ENCODE measurements around the gene FAT2. TPM values are rescaled to one million over a fixed set of nuclear protein-coding genes. Genes with fewer than 3 reads are reported as not detected.

The FAT2 gene
- total and polyA plus RNA-seq, 7 experiments from 2014 or later: not detected

DNA sequence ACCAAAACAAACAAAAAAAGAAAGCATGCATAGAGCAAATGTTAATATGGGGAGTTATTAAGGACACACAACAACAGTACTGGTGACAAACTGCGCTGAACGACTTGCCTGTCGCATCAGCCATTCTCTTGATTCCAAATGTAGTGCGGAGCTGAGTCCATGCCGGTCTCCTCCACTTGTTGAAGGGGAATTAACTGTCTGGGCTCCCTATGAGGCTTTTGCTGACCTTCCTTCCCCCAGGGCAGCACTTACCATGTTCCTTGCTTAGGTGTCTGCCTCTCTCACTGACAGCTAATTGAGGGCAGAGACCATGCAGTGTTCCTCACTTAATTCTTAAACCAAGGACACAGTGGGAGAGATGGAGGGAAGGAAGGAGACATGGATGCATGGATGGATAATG is 40.8 kb upstream of the FAT2 start:
- CTCF ChIA-PET: no interaction called here

DNA sequence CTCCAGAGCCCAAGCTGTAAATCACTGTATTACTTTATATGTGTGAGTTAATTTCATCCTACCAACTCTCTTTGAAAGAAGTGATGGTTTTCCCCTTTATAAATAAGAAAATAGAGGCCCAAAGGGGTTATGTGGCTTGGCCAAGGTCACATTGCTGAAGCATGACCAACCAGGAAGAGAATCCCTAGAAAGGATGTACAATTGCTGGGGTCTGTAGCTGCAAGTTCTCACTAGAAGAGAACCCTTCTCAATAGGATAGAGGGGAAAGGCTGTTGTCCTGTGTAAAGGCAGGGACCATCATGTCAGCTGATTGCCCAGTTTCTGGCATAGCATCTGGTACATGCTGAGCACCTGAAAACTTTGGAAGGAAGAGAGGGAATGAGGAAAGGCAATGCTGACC is 39.0 kb upstream of the FAT2 start:
- Histone ChIP-seq H3K27me3 (ENCODE audit: control insufficient read depth in 2 of 2, insufficient read depth in 2 of 2, low read length in 2 of 2) (no peaks in the 10 kb centered on the region), H3K36me3 (ENCODE audit: control insufficient read depth in 2 of 3, insufficient read depth in 3 of 3, low read length in 3 of 3) (no peaks in the 10 kb centered on the region), H3K27ac (ENCODE audit: low read depth, low read length) (no peak overlapping the region), H3K4me1 (ENCODE audit: control insufficient read depth in 2 of 2, insufficient read depth in 2 of 2, low read length in 2 of 2) (no peaks in the 10 kb centered on the region), H3K9me3 (ENCODE audit: control insufficient read depth in 2 of 3, low read length in 3 of 3) (no peaks in the 10 kb centered on the region), H3K4me3 (ENCODE audit: low read length) (no peak overlapping the region)
- peaks cover 0 to 4% (median 0%) of the 10 kb centered on the region in 5 donors for H3K36me3 Mint-ChIP-seq
- ChIA-PET POLR2A (interaction anchor here (0.8 kb wide), 1 partner anchor 368 kb away, joined by 3 read pairs; no protein-coding TSS in a partner anchor), CTCF (interaction anchor here (1.1 kb wide), 1 partner anchor 22 kb away, joined by 3 read pairs; no protein-coding TSS in a partner anchor)
- no peak overlapping the region for H3K27ac Mint-ChIP-seq
- H3K27me3 Mint-ChIP-seq: peaks cover 0 to 8% (median 5%) of the 10 kb centered on the region in 5 donors
- H3K9me3 Mint-ChIP-seq: no peaks in the 10 kb centered on the region
- DNase-seq (no peak), ATAC-seq (no peak)
- no peak overlapping the region for H3K4me3 Mint-ChIP-seq
- peaks cover 0 to 15% (median 0%) of the 10 kb centered on the region in 7 donors for H3K4me1 Mint-ChIP-seq
- intact Hi-C loops (cut with micrococcal nuclease): no loop called here

More for the DNA sequence above, 40.8 kb upstream of the FAT2 start:
- no peak overlapping the region for H3K27ac ChIP-seq (ENCODE audit: low read depth, low read length)
- intact Hi-C loops (cut with micrococcal nuclease): no loop called here
- no peaks in the 10 kb centered on the region for H3K36me3 ChIP-seq (ENCODE audit: control insufficient read depth in 2 of 3, insufficient read depth in 3 of 3, low read length in 3 of 3)
- H3K4me1 ChIP-seq (ENCODE audit: control insufficient read depth in 2 of 2, insufficient read depth in 2 of 2, low read length in 2 of 2): no peaks in the 10 kb centered on the region
- H3K27me3 ChIP-seq (ENCODE audit: control insufficient read depth in 2 of 2, insufficient read depth in 2 of 2, low read length in 2 of 2): no peaks in the 10 kb centered on the region
- peak overlapping the region in 3 of 9 donors; percentile 0 to 45 (median 0) for H3K27ac Mint-ChIP-seq
- peaks cover 0 to 15% (median 0%) of the 10 kb centered on the region in 7 donors for H3K4me1 Mint-ChIP-seq
- H3K4me3 ChIP-seq (ENCODE audit: low read length): no peak overlapping the region
- POLR2A ChIA-PET: no interaction called here
- peaks cover 0 to 15% (median 5%) of the 10 kb centered on the region in 5 donors for H3K27me3 Mint-ChIP-seq
- peaks cover 0 to 4% (median 0%) of the 10 kb centered on the region in 5 donors for H3K36me3 Mint-ChIP-seq
- H3K9me3 ChIP-seq (ENCODE audit: control insufficient read depth in 2 of 3, low read length in 3 of 3): no peaks in the 10 kb centered on the region
- H3K9me3 Mint-ChIP-seq: no peaks in the 10 kb centered on the region
- ATAC-seq (no peak), DNase-seq (no peak)
- H3K4me3 Mint-ChIP-seq: no peak overlapping the region

DNA sequence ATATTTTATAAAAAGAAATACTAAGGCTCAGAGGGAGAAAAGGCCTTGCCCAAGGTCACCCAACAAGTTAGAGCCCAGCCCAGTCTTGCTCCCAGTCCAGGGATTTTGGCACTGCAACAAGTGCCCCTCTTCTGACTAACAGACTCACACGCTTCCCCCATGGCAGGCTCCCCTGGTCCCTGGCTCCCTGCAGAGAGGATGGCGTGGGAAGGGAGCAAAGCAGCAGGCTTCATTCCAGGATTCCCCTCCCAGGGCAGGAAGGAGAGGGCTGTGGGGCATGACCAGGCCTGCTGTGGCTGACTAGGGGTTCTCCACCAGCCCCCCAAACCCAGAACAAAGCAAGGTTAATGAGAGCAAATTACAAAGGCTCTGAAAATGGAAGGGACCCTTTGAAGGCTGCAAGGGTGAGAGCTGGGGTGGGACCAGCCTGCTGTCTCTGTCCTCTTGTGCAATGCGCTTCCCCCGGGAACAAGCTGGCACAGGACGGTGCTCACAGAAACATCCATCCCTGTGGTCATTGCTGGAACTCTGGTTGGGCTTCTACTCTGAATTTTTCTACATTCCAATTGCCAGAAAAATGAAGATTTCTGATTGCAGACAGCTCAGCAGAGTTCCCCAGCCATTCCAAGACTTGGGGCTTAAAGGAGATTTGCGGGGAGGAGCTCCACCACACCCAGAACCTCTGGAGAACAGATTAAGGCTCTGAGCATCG is 37.1 kb upstream of the FAT2 start:
- no peak overlapping the region for H3K27ac ChIP-seq (ENCODE audit: low read depth, low read length)
- no peak overlapping the region for H3K27ac Mint-ChIP-seq
- DNase-seq (no peak), ATAC-seq (no peak)
- H3K4me1 ChIP-seq (ENCODE audit: control insufficient read depth in 2 of 2, insufficient read depth in 2 of 2, low read length in 2 of 2): no peaks in the 10 kb centered on the region
- no peak overlapping the region for H3K4me3 Mint-ChIP-seq
- H3K27me3 ChIP-seq (ENCODE audit: control insufficient read depth in 2 of 2, insufficient read depth in 2 of 2, low read length in 2 of 2): no peaks in the 10 kb centered on the region
- H3K4me3 ChIP-seq (ENCODE audit: low read length): no peak overlapping the region
- peaks cover 0 to 8% (median 5%) of the 10 kb centered on the region in 5 donors for H3K27me3 Mint-ChIP-seq
- CTCF ChIA-PET: interaction anchor here (1.1 kb wide), 1 partner anchor 46 kb away, joined by 3 read pairs; no protein-coding TSS in a partner anchor
- H3K4me1 Mint-ChIP-seq: peaks cover 0 to 15% (median 0%) of the 10 kb centered on the region in 7 donors
- peaks cover 0 to 4% (median 0%) of the 10 kb centered on the region in 5 donors for H3K36me3 Mint-ChIP-seq
- POLR2A ChIA-PET: no interaction called here
- no peaks in the 10 kb centered on the region for H3K9me3 Mint-ChIP-seq
- no peaks in the 10 kb centered on the region for H3K36me3 ChIP-seq (ENCODE audit: control insufficient read depth in 2 of 3, insufficient read depth in 3 of 3, low read length in 3 of 3)
- H3K9me3 ChIP-seq (ENCODE audit: control insufficient read depth in 2 of 3, low read length in 3 of 3): no peaks in the 10 kb centered on the region
- intact Hi-C loops (cut with micrococcal nuclease): no loop called here

DNA sequence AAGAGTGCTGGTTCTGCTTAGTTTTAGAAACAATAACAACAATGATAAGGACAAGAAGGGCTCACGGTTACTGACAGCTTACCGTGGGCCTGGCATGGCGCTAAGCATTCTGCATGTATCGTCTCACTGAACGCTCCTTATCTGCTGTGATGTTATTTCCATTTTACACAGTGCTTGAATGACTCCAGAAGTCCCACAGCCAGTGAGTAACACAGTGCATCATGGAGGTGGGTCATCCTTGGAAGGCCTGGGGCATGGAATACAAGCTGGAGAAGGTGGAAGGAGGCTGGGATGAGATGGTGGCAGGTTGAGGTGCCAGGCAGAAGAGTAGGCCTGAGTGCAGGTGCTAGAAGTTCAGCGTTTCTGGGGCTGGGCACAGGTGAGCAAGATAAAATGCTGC is 36.5 kb upstream of the FAT2 start:
- Mint-ChIP-seq H3K27ac (no peak overlapping the region), H3K9me3 (no peaks in the 10 kb centered on the region), H3K4me1 (peaks cover 0 to 15% (median 0%) of the 10 kb centered on the region in 7 donors), H3K36me3 (peaks cover 0 to 4% (median 0%) of the 10 kb centered on the region in 5 donors), H3K4me3 (no peak overlapping the region), H3K27me3 (peaks cover 0 to 8% (median 5%) of the 10 kb centered on the region in 5 donors)
- no peak overlapping the region for H3K4me3 ChIP-seq (ENCODE audit: low read length)
- H3K4me1 ChIP-seq (ENCODE audit: control insufficient read depth in 2 of 2, insufficient read depth in 2 of 2, low read length in 2 of 2): no peaks in the 10 kb centered on the region
- no peak overlapping the region for H3K27ac ChIP-seq (ENCODE audit: low read depth, low read length)
- ChIA-PET POLR2A (no interaction called here), CTCF (interaction anchor here (1.1 to 1.5 kb wide), 2 partner anchors 34 to 45 kb away, joined by 3 to 4 read pairs; no protein-coding TSS in a partner anchor)
- intact Hi-C loops (cut with micrococcal nuclease): no loop called here
- DNase-seq (no peak), ATAC-seq (no peak)
- H3K27me3 ChIP-seq (ENCODE audit: control insufficient read depth in 2 of 2, insufficient read depth in 2 of 2, low read length in 2 of 2): no peaks in the 10 kb centered on the region
- no peaks in the 10 kb centered on the region for H3K36me3 ChIP-seq (ENCODE audit: control insufficient read depth in 2 of 3, insufficient read depth in 3 of 3, low read length in 3 of 3)
- H3K9me3 ChIP-seq (ENCODE audit: control insufficient read depth in 2 of 3, low read length in 3 of 3): no peaks in the 10 kb centered on the region

DNA sequence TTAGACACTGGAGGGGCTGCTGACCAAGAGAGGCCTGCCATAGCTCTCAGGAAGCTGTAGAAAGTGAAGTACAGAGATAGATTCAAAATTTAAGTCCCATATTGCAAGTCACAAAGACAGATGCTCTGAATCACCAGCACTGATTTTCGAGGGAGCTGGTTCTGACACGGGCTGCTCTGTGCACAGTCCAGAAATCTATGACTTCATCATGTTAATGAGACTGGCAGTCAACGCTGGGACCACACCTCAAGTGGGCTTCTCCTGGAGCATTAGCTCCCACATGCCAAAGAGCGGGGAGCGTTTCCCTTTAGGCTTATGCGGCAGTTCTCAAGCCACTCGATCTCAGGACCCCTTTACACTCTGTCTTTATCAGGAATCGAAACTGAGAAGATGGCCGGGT is 34.2 kb upstream of the FAT2 start:
- POLR2A ChIA-PET: no interaction called here
- intact Hi-C loops (cut with micrococcal nuclease): no loop called here
- Mint-ChIP-seq H3K36me3 (no peaks in the 10 kb centered on the region), H3K4me1 (peaks cover 0 to 14% (median 0%) of the 10 kb centered on the region in 7 donors), H3K9me3 (no peaks in the 10 kb centered on the region), H3K4me3 (no peak overlapping the region), H3K27me3 (peaks cover 0 to 17% (median 5%) of the 10 kb centered on the region in 5 donors), H3K27ac (no peak overlapping the region)
- CTCF ChIA-PET: no interaction called here
- Histone ChIP-seq H3K27me3 (ENCODE audit: control insufficient read depth in 2 of 2, insufficient read depth in 2 of 2, low read length in 2 of 2) (no peaks in the 10 kb centered on the region), H3K27ac (ENCODE audit: low read depth, low read length) (no peak overlapping the region), H3K9me3 (ENCODE audit: control insufficient read depth in 2 of 3, low read length in 3 of 3) (no peaks in the 10 kb centered on the region), H3K4me1 (ENCODE audit: control insufficient read depth in 2 of 2, insufficient read depth in 2 of 2, low read length in 2 of 2) (no peaks in the 10 kb centered on the region), H3K36me3 (ENCODE audit: control insufficient read depth in 2 of 3, insufficient read depth in 3 of 3, low read length in 3 of 3) (no peaks in the 10 kb centered on the region), H3K4me3 (ENCODE audit: low read length) (no peak overlapping the region)
- DNase-seq (no peak), ATAC-seq (no peak)

- Mint-ChIP-seq H3K9me3 (no peaks in the 10 kb centered on the region), H3K4me1 (peaks cover 0 to 9% (median 0%) of the 10 kb centered on the region in 7 donors), H3K27me3 (peaks cover 0 to 17% (median 0%) of the 10 kb centered on the region in 5 donors), H3K36me3 (no peaks in the 10 kb centered on the region), H3K27ac (no peak overlapping the region), H3K4me3 (no peak overlapping the region)
- Histone ChIP-seq H3K4me3 (ENCODE audit: low read length) (no peak overlapping the region), H3K36me3 (ENCODE audit: control insufficient read depth in 2 of 3, insufficient read depth in 3 of 3, low read length in 3 of 3) (no peaks in the 10 kb centered on the region), H3K27ac (ENCODE audit: low read depth, low read length) (no peak overlapping the region), H3K4me1 (ENCODE audit: control insufficient read depth in 2 of 2, insufficient read depth in 2 of 2, low read length in 2 of 2) (no peaks in the 10 kb centered on the region), H3K27me3 (ENCODE audit: control insufficient read depth in 2 of 2, insufficient read depth in 2 of 2, low read length in 2 of 2) (no peaks in the 10 kb centered on the region), H3K9me3 (ENCODE audit: control insufficient read depth in 2 of 3, low read length in 3 of 3) (no peaks in the 10 kb centered on the region)
- ATAC-seq (no peak), DNase-seq (no peak)
- intact Hi-C loops (cut with micrococcal nuclease): no loop called here
- CTCF ChIA-PET: no interaction called here
- POLR2A ChIA-PET: interaction anchor here (0.7 kb wide), 1 partner anchor 181 kb away, joined by 3 read pairs; no protein-coding TSS in a partner anchor
Measured at GRCh38 chr5:151624476-151624875, 33.3 kb upstream of the FAT2 start.

Data from naive thymus-derived CD4-positive, alpha-beta T cell (primary cell).